H9 (cell line): ENCODE data around the gene MAEA. TPM values are rescaled to one million over a fixed set of nuclear protein-coding genes. Genes with fewer than 3 reads are reported as not detected.

Source experiments
- DNase-seq: peaks from one replicate; pipeline ENCODE4 v3.0.0-alpha.2; 2017
- H2AFZ ChIP-seq: one replicate; pipeline ENCODE4 v1.6.1; 2013; ENCODE audit warnings: mild to moderate bottlenecking, low read length, control low read depth, moderate library complexity
- H2AK5ac ChIP-seq: 2 replicates; pipeline ENCODE4 v1.6.1; 2013; ENCODE audit warnings: low read length, control low read depth, mixed read lengths; ENCODE audit not compliant: insufficient read length
- H2BK120ac ChIP-seq: one replicate; pipeline ENCODE4 v1.6.1; 2013; ENCODE audit warnings: low read depth, mild to moderate bottlenecking, low read length, control low read depth, inconsistent platforms; ENCODE audit not compliant: poor library complexity, severe bottlenecking
- H2BK12ac ChIP-seq: 2 replicates; pipeline ENCODE4 v1.6.1; 2013; ENCODE audit warnings: low read length, control low read depth, mixed read lengths, low read depth; ENCODE audit not compliant: insufficient read length
- H2BK15ac ChIP-seq: 2 replicates; pipeline ENCODE4 v1.6.1; 2013; ENCODE audit warnings: low read depth, low read length, control low read depth
- H2BK20ac ChIP-seq: one replicate; pipeline ENCODE4 v1.6.1; 2013; ENCODE audit warnings: low read depth, mild to moderate bottlenecking, low read length, control low read depth, inconsistent platforms; ENCODE audit not compliant: poor library complexity, severe bottlenecking
- H2BK5ac ChIP-seq: 2 replicates; pipeline ENCODE4 v1.6.1; 2013; ENCODE audit warnings: low read length, control low read depth, mixed read lengths; ENCODE audit not compliant: insufficient read length
- H3K14ac ChIP-seq: 2 replicates; pipeline ENCODE4 v1.6.1; 2013; ENCODE audit warnings: low read length, control low read depth; ENCODE audit not compliant: insufficient read depth
- H3K18ac ChIP-seq: 2 replicates; pipeline ENCODE4 v1.6.1; 2013; ENCODE audit warnings: low read depth, mild to moderate bottlenecking, mixed read lengths, low read length, control low read depth; ENCODE audit not compliant: insufficient read length
- H3K23ac ChIP-seq: 2 replicates; pipeline ENCODE4 v1.6.1; 2013; ENCODE audit warnings: low read length, control low read depth, mixed read lengths, low read depth; ENCODE audit not compliant: insufficient read length
- H3K23me2 ChIP-seq: 2 replicates; pipeline ENCODE4 v1.6.1; 2013; ENCODE audit warnings: low read depth, mild to moderate bottlenecking, mixed read lengths, low read length, control low read depth; ENCODE audit not compliant: insufficient read length, poor library complexity, severe bottlenecking
- H3K27ac ChIP-seq: 2 replicates; pipeline ENCODE4 v1.5.1; 2013; ENCODE audit warnings: low read length, control low read depth, mixed read lengths, low read depth; ENCODE audit not compliant: insufficient read length
- H3K27me3 ChIP-seq: 2 replicates; pipeline ENCODE4 v1.6.1; 2013; ENCODE audit warnings: low read length, control low read depth, inconsistent platforms; ENCODE audit not compliant: insufficient read depth
- H3K4ac ChIP-seq: 2 replicates; pipeline ENCODE4 v1.6.1; 2013; ENCODE audit warnings: low read depth, mild to moderate bottlenecking, control low read depth, inconsistent platforms, low read length, moderate library complexity
- H3K4me1 ChIP-seq: 2 replicates; pipeline ENCODE4 v1.6.1; 2013; ENCODE audit warnings: low read length, control low read depth, inconsistent platforms; ENCODE audit not compliant: insufficient read depth
- H3K4me2 ChIP-seq: 2 replicates; pipeline ENCODE4 v1.6.1; 2013; ENCODE audit warnings: low read length, control low read depth, mixed read lengths; ENCODE audit not compliant: insufficient read length, insufficient read depth
- H3K56ac ChIP-seq: 2 replicates; pipeline ENCODE4 v1.6.1; 2013; ENCODE audit warnings: low read depth, mild to moderate bottlenecking, mixed read lengths, low read length, control low read depth; ENCODE audit not compliant: insufficient read length
- H3K79me1 ChIP-seq: 2 replicates; pipeline ENCODE4 v1.6.1; 2013; ENCODE audit warnings: low read depth, mild to moderate bottlenecking, moderate library complexity, low read length, control low read depth, inconsistent platforms; ENCODE audit not compliant: insufficient read depth, poor library complexity, severe bottlenecking
- H3K79me2 ChIP-seq: 2 replicates; pipeline ENCODE4 v1.6.1; 2013; ENCODE audit warnings: low read length, control low read depth, inconsistent platforms; ENCODE audit not compliant: insufficient read depth
- H3K9ac ChIP-seq: 2 replicates; pipeline ENCODE4 v1.6.1; 2013; ENCODE audit warnings: low read length, control low read depth, mixed read lengths; ENCODE audit not compliant: insufficient read length; ENCODE audit errors: extremely low read depth
- H3K9me3 ChIP-seq: one replicate; pipeline ENCODE4 v1.6.1; 2013; ENCODE audit warnings: low read depth, low read length, inconsistent platforms; ENCODE audit not compliant: control insufficient read depth
- H3T11ph ChIP-seq: one replicate; pipeline ENCODE4 v1.6.1; 2013; ENCODE audit warnings: mild to moderate bottlenecking, low read length, control low read depth, inconsistent platforms
- H4K20me1 ChIP-seq: one replicate; pipeline ENCODE4 v1.6.1; 2013; ENCODE audit not compliant: control insufficient read depth, insufficient read length, insufficient read depth
- H4K5ac ChIP-seq: 2 replicates; pipeline ENCODE4 v1.6.1; 2013; ENCODE audit warnings: low read depth, mild to moderate bottlenecking, mixed read lengths, low read length, control low read depth; ENCODE audit not compliant: insufficient read length
- H4K8ac ChIP-seq: replicated peaks from 2 replicates; pipeline ENCODE4 v1.6.1; 2013; ENCODE audit warnings: low read length, control low read depth, mixed read lengths, low read depth; ENCODE audit not compliant: insufficient read length
- H4K91ac ChIP-seq: 2 replicates; pipeline ENCODE4 v1.6.1; 2013; ENCODE audit warnings: low read depth, mild to moderate bottlenecking, moderate library complexity, mixed read lengths, low read length, control low read depth; ENCODE audit not compliant: insufficient read length
- H3K27ac Mint-ChIP-seq, 3 experiments: 2 replicates in 2 of 3; 3 replicates in 1 of 3; pipeline ENCODE4 v1.8.0; 2020 to 2021; ENCODE audit warnings: mixed read lengths in 3 of 3, mild to moderate bottlenecking in 1 of 3, moderate library complexity in 1 of 3
- H3K27me3 Mint-ChIP-seq: 2 replicates; pipeline ENCODE4 v1.8.0; 2021; ENCODE audit warnings: low read depth, mild to moderate bottlenecking, moderate library complexity, mixed read lengths
- H3K36me3 Mint-ChIP-seq, 3 experiments: 2 replicates in 2 of 3; 3 replicates in 1 of 3; pipeline ENCODE4 v1.8.0; 2020 to 2021; ENCODE audit warnings: low read depth in 3 of 3, mixed read lengths in 3 of 3; ENCODE audit not compliant: insufficient read depth in 1 of 3
- H3K4me1 Mint-ChIP-seq, 2 experiments: 2 replicates each; pipeline ENCODE4 v1.8.0; 2020; ENCODE audit warnings: mixed read lengths in 2 of 2
- H3K4me3 Mint-ChIP-seq, 2 experiments: 2 replicates in 1 of 2; 3 replicates in 1 of 2; pipeline ENCODE4 v1.8.0; 2020 to 2021; ENCODE audit warnings: mild to moderate bottlenecking in 2 of 2, mixed read lengths in 2 of 2, moderate library complexity in 1 of 2
- H3K9me3 Mint-ChIP-seq, 2 experiments: 2 replicates in 1 of 2; 3 replicates in 1 of 2; pipeline ENCODE4 v1.8.0; 2020; ENCODE audit warnings: mild to moderate bottlenecking in 2 of 2, mixed read lengths in 2 of 2, moderate library complexity in 1 of 2
- CTCF ChIP-seq: fragments of 200-600 bp; sonication (generic); conservative IDR thresholded peaks from 3 replicates; pipeline ENCODE4 v1.8.0; 2021; ENCODE audit warnings: antibody characterized with exemption, mild to moderate bottlenecking
- WGBS: extraction: QIAGEN DNeasy Blood & Tissue Kit; methylation state at CpG from one replicate; pipeline ENCODE4 v1.1.7; 2013; ENCODE audit warnings: missing lambda C conversion rate, low lambda C conversion rate, mixed read lengths; ENCODE audit not compliant: insufficient read length; ENCODE audit errors: extremely low coverage; 5-methylcytosine and 5-hydroxymethylcytosine counted together
- total RNA-seq: library from RNA; stranded (reverse); gene quantifications from 2 replicates; pipeline ENCODE4 v1.2.1, GENCODE V29; 2021

MAEA gene
- total RNA-seq, 1 experiment from 2014 or later, result 85.6 TPM

DNA sequence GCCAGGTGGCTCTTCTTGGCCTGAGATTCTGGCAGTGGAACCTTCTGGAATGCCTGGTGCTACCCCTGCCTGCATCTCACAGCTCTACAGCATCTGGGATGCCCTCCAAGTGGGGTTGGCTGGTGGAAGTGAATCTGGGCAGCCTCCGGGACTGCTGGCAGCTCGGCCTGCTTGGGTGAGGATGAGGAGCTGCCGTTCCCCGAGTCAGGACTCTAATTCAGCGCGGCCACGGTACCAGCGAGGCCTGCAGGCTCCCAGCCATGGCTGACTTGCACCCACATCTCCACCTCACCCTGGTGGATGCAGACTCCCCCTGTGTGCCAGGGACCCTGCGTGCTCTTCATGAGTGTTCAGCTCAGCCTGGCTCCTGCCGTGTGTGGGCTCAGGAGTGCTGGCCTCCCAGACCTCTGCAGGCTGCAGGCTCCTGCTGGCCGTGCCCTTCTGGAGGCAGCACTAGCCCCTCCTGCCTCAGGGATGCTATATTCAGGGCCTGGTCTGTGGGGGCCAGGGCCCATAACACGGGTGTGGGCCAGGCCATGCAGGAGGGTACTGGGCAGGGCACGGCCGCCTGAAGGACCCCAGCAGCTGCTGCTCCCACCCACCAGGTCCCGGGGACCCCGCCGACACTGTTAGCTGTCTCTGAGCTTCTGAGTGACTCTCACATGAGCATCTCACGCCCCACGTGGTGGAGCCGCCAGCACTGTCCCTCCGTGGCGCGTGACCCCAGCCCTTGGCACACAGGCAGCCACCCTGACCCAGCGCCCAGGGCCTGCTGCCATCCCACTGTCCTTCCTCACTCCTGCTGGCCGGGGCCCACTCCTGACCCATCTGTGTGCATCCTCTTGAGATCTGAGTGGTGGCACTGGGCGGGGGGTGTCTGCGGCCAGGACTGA is 67.9 kb downstream of the MAEA start:
- Histone ChIP-seq H3K23ac (no peak overlapping the region), H3K27me3 (no peaks in the 10 kb centered on the region), H4K91ac (no peak overlapping the region), H3K18ac (no peak overlapping the region), H3K9me3 (no peaks in the 10 kb centered on the region), H2BK12ac (no peak overlapping the region), H2BK5ac (no peak overlapping the region), H3K4ac (no peak overlapping the region), H4K20me1 (no peaks in the 10 kb centered on the region), H2AK5ac (no peak overlapping the region), H3T11ph (no peak overlapping the region), H3K4me1 (no peaks in the 10 kb centered on the region), H3K56ac (no peak overlapping the region), H3K79me1 (no peaks in the 10 kb centered on the region), H2BK120ac (no peak overlapping the region), H3K79me2 (no peaks in the 10 kb centered on the region), H2BK20ac (no peak overlapping the region), H3K9ac (no peak overlapping the region), H3K23me2 (no peaks in the 10 kb centered on the region), H3K27ac (no peak overlapping the region), H4K8ac (no peak overlapping the region), H2BK15ac (no peak overlapping the region), H3K14ac (no peak overlapping the region), H4K5ac (no peak overlapping the region), H3K4me2 (no peak overlapping the region), H2AFZ (no peak overlapping the region)
- H3K9me3 Mint-ChIP-seq, result no peaks in the 10 kb centered on the region
- WGBS, result no CpG with 5 or more reads among the region's 27 CpGs
- H3K27me3 Mint-ChIP-seq, result no peaks in the 10 kb centered on the region
- H3K4me1 Mint-ChIP-seq, result 0 out of 4 replicates have a peak, but pooled peaks cover 0 to 2% of the 10 kb centered on the region in 2 experiments
- H3K4me3 Mint-ChIP-seq, result no peak overlapping the region
- no peak overlapping the region for H3K27ac Mint-ChIP-seq
- TF ChIP-seq CTCF, result no peak
- peaks cover 2 to 25% (median 18%) of the 10 kb centered on the region in 3 experiments; a peak in 6 of 7 replicates for H3K36me3 Mint-ChIP-seq
- DNase-seq, result no peak
